ENCODE measurements around the gene ZNF695.
"Not testable (repeated sequence)": the region's sequence is repeated elsewhere in the genome, so short reads cannot be mapped to it uniquely, and the experiment has no call there.

ZNF695 gene

GRCh38 chr1:247007511-247008405 is at the start of gene ZNF695:
Gene ZNF695 (minus strand): TSS chr1:247008057. CDS start chr1:247007908, 149 bp downstream.
- peak in 1 of 2 experiments; percentile 1 for DNase-seq

GRCh38 chr1:247056071-247056470 is 48.2 kb upstream of the ZNF695 start:
- no peak for DNase-seq

- DNase-seq: no peak
Measured at GRCh38 chr1:247054992-247055415, 47.1 kb upstream of the ZNF695 start.

GRCh38 chr1:247047702-247048101 is 39.8 kb upstream of the ZNF695 start:
- DNase-seq: no peak

DNA sequence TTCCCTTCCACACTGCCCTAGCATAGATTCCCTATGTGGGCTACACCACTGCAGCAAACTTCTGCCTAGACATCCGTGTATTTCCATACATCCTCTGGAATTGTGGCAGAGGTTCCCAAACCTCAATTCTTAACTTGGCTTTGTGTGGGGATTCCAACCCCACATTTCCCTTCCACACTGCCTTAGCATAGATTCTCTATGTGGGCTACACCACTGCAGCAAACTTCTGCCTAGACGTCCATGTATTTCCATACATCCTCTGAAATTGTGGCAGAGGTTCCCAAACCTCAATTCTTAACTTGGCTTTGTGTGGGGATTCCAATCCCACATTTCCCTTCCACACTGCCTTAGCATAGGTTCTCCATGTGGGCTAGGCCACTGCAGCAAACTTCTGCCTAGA is 39.4 kb upstream of the ZNF695 start:
- DNase-seq: no peak

GRCh38 chr1:247043406-247043805 is 35.5 kb upstream of the ZNF695 start:
- no peak for DNase-seq

- DNase-seq: no peak
Measured at GRCh38 chr1:247037511-247038320, 29.9 kb upstream of the ZNF695 start.

DNA sequence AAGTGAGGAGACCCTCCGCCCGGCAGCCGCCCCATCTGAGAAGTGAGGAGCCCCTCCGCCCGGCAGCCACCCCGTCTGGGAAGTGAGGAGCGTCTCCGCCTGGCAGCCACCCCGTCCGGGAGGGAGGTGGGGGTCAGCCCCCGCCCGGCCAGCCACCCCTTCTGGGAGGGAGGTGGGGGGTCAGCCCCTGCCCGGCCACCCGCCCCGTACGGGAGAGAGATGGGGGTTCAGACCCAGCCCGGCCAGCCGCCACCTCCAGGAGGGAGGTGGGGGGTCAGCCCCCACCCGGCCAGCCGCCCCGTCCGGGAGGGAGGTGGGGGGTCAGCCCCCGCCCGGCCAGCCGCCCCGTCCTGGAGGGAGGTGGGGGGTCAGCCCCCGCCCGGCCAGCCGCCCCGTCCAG is 24.4 kb upstream of the ZNF695 start:
- not testable (repeated sequence) for DNase-seq

DNA sequence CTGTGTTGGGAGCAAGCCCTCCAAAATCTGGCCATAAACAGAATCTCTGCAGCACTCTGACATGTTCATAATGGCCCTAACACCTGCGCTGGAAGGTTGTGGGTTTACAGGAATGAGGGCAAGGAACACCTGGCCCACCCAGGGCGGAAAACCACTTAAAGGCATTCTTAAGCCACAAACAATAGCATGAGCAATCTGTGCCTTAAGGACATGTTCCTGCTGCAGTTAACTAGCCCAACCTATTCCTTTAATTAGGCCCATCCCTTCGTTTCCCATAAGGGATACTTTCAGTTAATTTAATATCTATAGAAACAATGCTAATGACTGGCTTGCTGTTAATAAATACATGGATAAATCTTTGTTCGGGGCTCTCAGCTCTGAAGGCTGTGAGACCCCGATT is 16.8 kb upstream of the ZNF695 start:
- not testable (repeated sequence) for DNase-seq

DNA sequence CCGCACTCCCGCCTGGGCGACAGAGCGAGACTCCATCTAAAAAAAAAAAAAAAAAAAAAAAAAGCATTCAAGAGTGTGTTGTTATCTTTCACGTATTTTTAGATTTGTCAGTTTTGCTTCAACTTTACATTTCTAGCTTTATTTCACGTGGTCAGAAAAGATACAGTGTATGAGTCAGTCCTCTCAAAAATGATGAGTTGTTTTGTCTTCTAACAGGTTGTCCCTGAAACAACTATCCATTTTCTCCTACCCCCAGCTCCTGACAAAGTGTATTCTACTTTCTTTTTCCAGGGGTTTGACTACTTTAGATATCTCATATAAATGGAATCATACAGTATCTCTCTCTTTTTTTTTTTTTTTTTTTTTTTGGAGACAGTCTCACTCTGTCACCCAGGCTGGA is 5.5 kb upstream of the ZNF695 start:
- DNase-seq: no peak

GRCh38 chr1:247008406-247008799 is 546 bp upstream of the ZNF695 start:
- DNase-seq: no peak

DNA sequence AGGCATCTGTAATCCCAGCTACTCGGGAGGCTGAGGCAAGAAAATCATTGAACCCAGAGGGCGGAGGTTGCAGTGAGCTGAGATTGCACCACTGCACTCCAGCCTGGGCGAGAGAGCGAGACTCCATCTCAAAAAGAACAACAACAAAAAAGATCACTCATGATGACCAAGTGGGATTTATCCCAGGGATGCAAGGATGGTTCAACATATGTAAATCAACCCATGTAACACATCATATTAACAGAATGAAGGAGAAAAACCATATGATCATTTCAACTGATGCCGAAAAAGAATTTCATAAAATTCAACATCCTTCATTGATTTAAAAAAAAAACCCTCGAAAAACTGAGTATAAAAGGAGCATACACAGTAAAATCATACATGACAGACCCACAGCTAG is 3.8 kb downstream of the ZNF695 start:
- not testable (repeated sequence) for DNase-seq

DNA sequence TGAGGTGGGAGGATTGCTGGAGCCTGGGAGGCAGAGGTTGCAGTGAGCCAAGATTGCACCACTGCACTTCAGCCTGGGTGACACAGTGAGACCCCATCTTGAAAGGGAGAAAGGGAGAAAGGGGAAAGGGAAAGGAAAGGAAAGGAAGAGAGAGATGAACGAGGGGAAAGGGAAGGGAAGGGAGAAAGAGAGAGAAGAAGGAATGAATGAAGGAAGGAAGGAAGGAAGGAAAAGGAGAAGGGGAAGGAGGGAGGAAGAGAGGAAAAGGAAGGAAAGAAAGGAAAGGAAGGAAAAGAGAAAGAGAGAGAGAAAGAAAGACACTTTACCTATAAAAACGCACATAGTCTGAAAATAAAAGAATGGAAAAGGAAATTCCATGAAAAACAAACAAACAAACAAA is 18.0 kb downstream of the ZNF695 start:
- DNase-seq: no peak

- DNase-seq: no peak
Measured at GRCh38 chr1:246988316-246988715, 19.5 kb downstream of the ZNF695 start.

DNA sequence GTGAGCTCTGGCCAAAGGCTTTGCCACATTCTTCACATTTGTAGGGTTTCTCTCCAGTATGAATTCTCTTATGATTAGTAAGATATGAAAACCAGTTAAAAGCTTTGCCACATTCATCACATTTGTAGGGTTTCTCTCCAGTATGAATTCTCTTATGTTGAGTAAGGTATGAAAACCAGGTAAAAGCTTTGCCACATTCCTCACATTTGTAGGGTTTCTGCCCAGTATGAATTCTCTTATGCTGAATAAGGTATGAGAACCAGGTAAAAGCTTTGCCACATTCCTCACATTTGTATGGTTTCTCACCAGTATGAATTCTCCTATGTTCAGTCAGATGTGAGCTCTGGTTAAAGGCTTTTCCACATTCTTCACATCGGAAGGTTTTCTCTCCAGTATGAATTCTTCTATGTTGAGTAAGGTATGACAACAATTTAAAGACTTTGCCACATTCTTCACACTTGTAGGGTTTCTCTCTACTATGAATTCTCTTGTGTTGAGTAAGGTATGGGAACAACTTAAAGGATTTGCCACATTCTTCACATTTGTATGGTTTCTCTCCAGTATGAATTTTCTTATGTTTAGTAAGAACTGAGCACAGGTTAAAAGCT is 20.7 kb downstream of the ZNF695 start:
- no peak for DNase-seq

- DNase-seq: no peak
Measured at GRCh38 chr1:246978785-246979184, 29.1 kb downstream of the ZNF695 start.

DNA sequence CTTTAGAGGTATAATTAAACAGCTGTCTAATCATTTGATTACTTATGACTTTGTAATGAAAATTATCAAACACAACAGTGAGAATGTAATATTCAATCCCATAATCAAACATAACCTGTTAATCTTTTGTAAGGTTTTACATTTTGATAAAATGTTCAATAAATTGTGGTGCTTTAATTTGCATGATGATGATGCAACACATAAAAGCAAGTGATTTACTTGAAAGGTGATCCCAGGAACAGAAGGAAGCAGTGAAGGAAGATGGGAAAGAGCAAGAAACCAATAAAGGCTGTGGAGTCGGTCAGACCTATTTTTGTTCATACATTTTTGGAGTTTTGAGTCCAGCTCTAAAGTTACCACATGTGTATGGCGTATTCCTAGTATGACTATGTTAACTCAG is 29.6 kb downstream of the ZNF695 start:
- DNase-seq: no peak

GRCh38 chr1:246971969-246972368 is 35.9 kb downstream of the ZNF695 start:
- no peak for DNase-seq

- DNase-seq: no peak
Measured at GRCh38 chr1:246971090-246971721, 36.7 kb downstream of the ZNF695 start.

- DNase-seq: no peak
Measured at GRCh38 chr1:246969621-246970020, 38.2 kb downstream of the ZNF695 start.

GRCh38 chr1:246966502-246966901 is 41.4 kb downstream of the ZNF695 start:
- DNase-seq: no peak

DNA sequence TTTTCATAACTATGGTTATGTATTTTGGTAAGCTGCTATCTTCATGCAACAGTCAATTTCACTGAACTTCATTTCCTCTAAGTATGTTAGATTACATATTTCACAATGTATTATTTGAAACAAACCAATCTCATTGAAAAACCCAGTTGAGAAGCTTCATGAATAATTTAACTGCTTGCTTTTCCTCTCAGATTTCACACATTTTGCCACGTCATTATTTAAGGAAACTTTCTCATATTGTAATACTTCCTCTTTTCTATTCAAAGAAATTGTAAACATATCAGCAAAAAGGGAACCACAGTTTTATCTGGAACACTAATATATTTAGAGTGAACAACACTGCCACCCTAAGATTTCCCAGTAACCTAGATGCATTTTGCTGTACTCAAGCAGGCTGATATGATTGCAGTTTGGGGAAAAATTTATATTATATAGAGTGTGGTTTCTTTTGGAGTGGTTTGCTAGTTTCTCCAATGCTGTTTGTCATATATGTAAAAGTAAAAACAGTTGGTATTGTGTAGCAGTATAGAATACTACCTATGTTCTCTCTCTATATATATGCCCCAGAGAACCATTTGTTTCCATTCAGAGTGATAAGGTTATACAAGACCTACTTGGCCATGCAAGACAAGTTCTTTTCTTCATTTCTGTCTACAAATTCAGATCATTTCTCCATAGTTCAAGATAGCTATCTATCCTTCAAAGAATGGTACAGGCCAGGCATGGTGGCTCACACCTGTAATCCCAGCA is 47.7 kb downstream of the ZNF695 start:
- DNase-seq: no peak

Data from cerebellar nuclear complex (tissue), 1 donor.